Measurements from ENCODE around the gene IQSEC3. TPM values are rescaled to one million over a fixed set of nuclear protein-coding genes. Genes with fewer than 3 reads are reported as not detected.
"Not testable (repeated sequence)": the region's sequence is repeated elsewhere in the genome, so short reads cannot be mapped to it uniquely, and the experiment has no call there.

The IQSEC3 gene
- total RNA-seq, 1 experiment from 2014 or later, result not detected

DNA sequence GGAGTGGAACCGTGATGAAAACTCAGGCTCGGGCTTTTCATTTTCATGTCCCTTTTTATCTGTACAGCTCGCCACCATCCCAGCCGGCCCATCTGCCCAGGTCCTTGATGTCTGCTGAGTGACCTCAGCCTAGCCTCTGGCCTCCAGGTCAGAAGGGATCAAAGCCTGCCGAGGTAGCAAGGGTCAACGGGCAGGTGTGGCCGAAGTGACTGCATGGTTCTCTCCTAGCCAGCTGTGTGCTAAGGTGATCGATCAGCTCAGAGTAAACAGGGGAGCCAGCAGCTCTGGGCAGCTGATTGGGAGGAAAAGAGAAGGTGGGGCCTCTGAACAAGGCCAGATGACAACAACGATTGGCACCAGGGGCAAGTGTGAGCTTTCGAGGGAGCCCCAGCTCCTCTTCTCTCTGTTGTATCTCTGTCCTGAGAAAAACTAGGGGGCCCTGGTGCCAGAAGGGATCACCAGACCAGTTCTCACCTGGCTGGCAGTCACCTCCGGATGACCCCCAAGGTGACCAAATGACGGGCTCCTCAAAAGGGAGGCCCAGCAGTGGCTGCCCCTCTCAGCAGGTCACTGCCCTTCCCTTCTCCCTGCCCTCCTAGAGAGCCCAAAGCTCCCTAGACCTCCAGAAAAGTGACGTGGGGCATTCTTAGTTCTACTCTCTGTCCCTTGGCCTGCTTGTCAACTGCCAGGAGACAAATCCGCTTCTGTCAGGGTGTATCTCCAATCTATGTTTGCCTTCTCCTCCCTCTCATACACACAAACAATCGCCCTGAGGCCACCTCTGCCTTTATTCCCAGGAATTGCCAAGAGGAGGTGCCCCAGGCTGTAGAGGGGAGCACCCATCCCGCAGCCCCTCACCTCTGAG lies 143.9 kb downstream of the IQSEC3 start:
- no peak for DNase-seq (ENCODE audit: extremely low read depth, low read depth)

DNA sequence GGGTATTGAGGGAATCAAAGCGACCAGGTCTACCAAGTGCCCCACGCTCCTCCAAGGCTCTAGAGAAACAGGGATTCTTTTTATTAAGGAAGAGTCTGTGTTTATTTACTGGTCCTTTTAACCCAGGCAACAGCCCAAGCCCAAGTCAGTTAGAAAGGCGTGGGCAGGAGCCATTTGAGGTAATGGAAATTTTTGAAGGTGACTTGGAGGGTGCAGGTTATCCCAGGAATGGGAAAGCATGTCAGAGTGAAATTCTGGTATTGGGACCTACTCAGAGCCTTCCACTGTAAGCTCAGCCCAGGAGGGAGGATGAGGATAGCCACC lies 144.5 kb downstream of the IQSEC3 start:
- DNase-seq (ENCODE audit: extremely low read depth, low read depth), result no peak

DNA sequence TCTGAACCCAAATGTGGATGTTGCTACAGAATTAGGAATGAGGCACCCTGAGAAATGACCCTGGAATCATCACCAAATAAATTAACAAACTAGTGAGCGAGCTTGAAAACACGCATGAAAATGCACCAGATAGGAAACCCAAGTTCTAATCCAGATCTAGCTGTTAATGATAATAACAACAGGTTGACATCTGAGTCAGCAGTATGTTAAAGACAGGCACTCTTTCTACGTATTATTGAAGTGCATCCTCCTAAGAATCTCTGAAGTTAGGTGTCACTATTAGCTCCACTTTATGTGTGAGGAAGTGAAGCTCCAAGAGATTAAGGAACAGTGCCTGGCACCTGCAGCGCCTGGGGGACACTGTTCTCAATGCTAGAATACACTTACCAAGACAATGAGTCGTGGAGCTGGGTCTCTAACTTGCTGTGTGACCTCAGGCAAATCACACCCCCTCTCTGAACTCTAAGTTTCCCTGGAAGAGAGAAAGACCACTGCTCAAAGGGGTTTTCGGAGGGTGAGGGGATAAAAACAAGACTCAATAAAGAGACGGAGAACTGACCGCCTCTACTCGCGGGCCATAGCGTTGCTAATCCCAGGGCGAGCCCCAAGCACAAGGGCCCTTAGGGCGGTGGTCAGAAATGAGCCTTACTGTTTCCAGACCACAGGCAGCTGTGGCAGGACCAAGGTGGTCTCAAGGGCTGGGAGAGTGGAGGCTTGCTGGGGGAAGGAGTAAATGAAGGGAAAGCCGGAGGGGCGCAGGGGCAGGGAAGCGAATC lies 145.3 kb downstream of the IQSEC3 start:
- no peak for DNase-seq (ENCODE audit: extremely low read depth, low read depth)

- DNase-seq (ENCODE audit: extremely low read depth, low read depth), result no peak
These were observed 145.8 kb downstream of the IQSEC3 start for GRCh38 chr12:212415-212714.

GRCh38 chr12:212715-213526 lies 146.4 kb downstream of the IQSEC3 start:
- no peak for DNase-seq (ENCODE audit: extremely low read depth, low read depth)

- no peak for DNase-seq (ENCODE audit: extremely low read depth, low read depth)
These were observed 147.0 kb downstream of the IQSEC3 start for GRCh38 chr12:213527-213932.

GRCh38 chr12:214003-214741 lies 147.6 kb downstream of the IQSEC3 start, which contains the start of gene SLC6A12:
TSS of gene SLC6A12 (minus strand) at chr12:214157. CDS start at chr12:209986, 4,171 bp downstream.
- DNase-seq (ENCODE audit: extremely low read depth, low read depth), result no peak

DNA sequence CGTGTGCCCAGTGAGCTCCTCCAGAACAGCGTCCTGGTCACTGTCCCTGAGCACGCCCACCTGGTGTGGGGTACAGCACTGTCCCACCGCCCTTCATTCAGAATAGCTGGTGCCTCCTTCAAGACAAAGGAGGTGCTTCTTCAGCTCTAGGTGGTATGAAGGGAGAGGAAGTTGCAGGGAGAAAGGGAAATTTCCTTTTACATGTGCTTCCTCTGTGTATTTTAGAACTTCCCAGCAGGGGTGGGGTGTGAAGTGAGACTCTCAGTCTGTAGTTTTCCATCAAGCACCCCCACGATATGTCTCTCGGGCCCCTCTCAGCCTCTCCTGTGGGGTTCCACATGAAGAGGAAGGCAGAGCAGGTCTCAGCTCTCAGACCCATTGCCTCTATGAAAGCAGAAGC lies 148.5 kb downstream of the IQSEC3 start:
- DNase-seq (ENCODE audit: extremely low read depth, low read depth), result no peak

DNA sequence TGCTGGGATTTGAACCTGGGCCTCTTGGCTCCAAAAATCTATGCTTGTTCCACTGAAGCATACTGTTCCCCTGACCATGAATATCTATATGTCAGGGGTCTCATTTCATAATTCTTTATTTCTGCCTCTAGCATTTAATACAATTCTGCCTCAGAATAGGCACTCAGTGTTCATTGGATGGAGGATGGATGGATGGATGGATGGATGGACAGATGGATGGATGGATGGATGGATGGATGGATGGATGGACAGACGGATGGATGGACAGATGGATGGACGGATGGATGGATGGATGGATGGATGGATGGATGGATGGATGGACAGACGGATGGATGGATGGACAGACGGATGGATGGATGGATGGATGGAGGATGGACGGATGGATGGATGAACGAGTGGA lies 150.5 kb downstream of the IQSEC3 start:
- not testable (repeated sequence) for DNase-seq (ENCODE audit: extremely low read depth, low read depth)

- no peak for DNase-seq (ENCODE audit: extremely low read depth, low read depth)
These were observed 151.7 kb downstream of the IQSEC3 start for GRCh38 chr12:218221-218620.

GRCh38 chr12:218728-219590 lies 152.4 kb downstream of the IQSEC3 start:
- no peak for DNase-seq (ENCODE audit: extremely low read depth, low read depth)

GRCh38 chr12:219891-220352 lies 153.4 kb downstream of the IQSEC3 start:
- DNase-seq (ENCODE audit: extremely low read depth, low read depth), result peak; percentile 51

GRCh38 chr12:220491-220890 lies 153.9 kb downstream of the IQSEC3 start:
- no peak for DNase-seq (ENCODE audit: extremely low read depth, low read depth)

DNA sequence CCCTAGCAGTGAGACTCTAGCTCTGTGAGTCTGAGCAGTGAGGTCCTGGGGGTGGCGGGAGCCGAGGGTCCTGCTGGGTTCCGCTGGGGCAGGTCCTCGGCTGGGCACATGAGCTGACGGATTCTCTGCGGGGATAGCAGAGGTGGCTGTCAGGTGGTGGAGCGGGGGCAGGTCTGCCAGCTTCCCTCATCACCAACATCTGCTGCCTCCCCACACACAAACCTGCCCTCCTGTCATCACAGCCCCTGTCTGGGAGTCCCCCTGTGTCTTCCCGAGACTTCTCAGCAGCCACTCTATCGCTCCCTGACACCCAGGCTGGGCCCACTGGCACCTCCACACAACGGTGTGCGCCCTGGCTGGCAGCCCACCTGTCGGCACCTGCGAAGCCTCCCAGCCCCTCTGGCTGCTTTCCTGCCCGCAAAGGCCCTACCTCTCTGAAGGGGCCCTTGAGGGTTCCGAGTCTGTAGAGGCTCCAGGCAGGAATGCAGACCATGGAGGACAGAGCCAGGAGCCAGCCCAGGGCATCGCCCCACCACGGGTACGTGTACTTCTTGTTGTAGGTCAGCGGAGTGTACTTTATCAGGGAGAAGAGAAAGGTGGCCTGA lies 154.5 kb downstream of the IQSEC3 start:
- DNase-seq (ENCODE audit: extremely low read depth, low read depth), result no peak

DNA sequence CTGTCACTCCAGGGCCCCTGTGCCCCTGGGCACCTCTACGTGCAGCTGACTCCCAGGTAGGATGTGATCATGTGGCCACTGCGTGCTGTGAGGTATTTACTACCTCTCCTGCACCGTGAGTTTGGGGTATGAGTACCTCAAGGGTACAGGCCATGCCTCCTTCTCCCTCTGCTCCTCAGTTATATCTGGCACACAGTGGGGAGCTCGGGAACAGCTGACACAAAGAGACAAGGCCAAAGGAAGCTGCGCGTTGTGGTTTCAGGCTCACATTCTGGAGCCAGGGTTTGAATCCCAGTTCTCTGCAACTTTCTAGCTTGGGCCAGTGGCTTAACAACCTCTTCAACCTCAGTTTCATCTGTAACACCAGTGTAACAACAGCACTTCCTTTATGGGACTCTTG lies 155.2 kb downstream of the IQSEC3 start:
- DNase-seq (ENCODE audit: extremely low read depth, low read depth), result no peak

- no peak for DNase-seq (ENCODE audit: extremely low read depth, low read depth)
These were observed 157.3 kb downstream of the IQSEC3 start for GRCh38 chr12:223841-224240.

- no peak for DNase-seq (ENCODE audit: extremely low read depth, low read depth)
These were observed 157.8 kb downstream of the IQSEC3 start for GRCh38 chr12:224330-224729.

DNA sequence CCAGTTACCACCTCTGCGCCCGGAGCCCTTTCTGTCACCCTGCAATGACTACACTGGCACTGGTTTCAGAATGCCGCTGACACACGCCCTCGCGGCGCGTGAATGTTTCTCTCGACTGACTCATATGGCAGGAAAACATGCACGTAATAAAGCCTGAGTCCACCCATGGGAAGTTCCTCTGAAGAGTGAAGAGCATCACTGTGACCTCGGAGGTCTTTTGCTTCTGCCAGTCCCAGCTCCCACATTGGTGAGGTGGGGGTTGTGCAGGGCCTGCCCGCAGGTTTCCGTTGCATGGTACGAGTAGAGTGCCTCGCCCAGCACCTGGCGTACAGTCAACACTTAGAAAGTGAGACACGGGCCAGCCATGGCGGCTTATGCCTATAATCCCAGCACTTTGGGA lies 158.4 kb downstream of the IQSEC3 start:
- DNase-seq (ENCODE audit: extremely low read depth, low read depth), result no peak

GRCh38 chr12:226401-226800 lies 159.8 kb downstream of the IQSEC3 start:
- DNase-seq (ENCODE audit: extremely low read depth, low read depth), result no peak
